H9 (cell line): Measurements from ENCODE around the gene TTBK1. TPM values are rescaled to one million over a fixed set of nuclear protein-coding genes. Genes with fewer than 3 reads are reported as not detected.
A peak's percentile ranks its signal among the peaks of the same experiment; 100 is the strongest.

Experiments
- DNase-seq: peaks from one replicate; pipeline ENCODE4 v3.0.0-alpha.2; 2017
- H2AFZ ChIP-seq: one replicate; pipeline ENCODE4 v1.6.1; 2013; ENCODE audit warnings: mild to moderate bottlenecking, low read length, control low read depth, moderate library complexity
- H2AK5ac ChIP-seq: 2 replicates; pipeline ENCODE4 v1.6.1; 2013; ENCODE audit warnings: low read length, control low read depth, mixed read lengths; ENCODE audit not compliant: insufficient read length
- H2BK120ac ChIP-seq: one replicate; pipeline ENCODE4 v1.6.1; 2013; ENCODE audit warnings: low read depth, mild to moderate bottlenecking, low read length, control low read depth, inconsistent platforms; ENCODE audit not compliant: poor library complexity, severe bottlenecking
- H2BK12ac ChIP-seq: 2 replicates; pipeline ENCODE4 v1.6.1; 2013; ENCODE audit warnings: low read length, control low read depth, mixed read lengths, low read depth; ENCODE audit not compliant: insufficient read length
- H2BK15ac ChIP-seq: 2 replicates; pipeline ENCODE4 v1.6.1; 2013; ENCODE audit warnings: low read depth, low read length, control low read depth
- H2BK20ac ChIP-seq: one replicate; pipeline ENCODE4 v1.6.1; 2013; ENCODE audit warnings: low read depth, mild to moderate bottlenecking, low read length, control low read depth, inconsistent platforms; ENCODE audit not compliant: poor library complexity, severe bottlenecking
- H2BK5ac ChIP-seq: 2 replicates; pipeline ENCODE4 v1.6.1; 2013; ENCODE audit warnings: low read length, control low read depth, mixed read lengths; ENCODE audit not compliant: insufficient read length
- H3K14ac ChIP-seq: 2 replicates; pipeline ENCODE4 v1.6.1; 2013; ENCODE audit warnings: low read length, control low read depth; ENCODE audit not compliant: insufficient read depth
- H3K18ac ChIP-seq: 2 replicates; pipeline ENCODE4 v1.6.1; 2013; ENCODE audit warnings: low read depth, mild to moderate bottlenecking, mixed read lengths, low read length, control low read depth; ENCODE audit not compliant: insufficient read length
- H3K23ac ChIP-seq: 2 replicates; pipeline ENCODE4 v1.6.1; 2013; ENCODE audit warnings: low read length, control low read depth, mixed read lengths, low read depth; ENCODE audit not compliant: insufficient read length
- H3K23me2 ChIP-seq: 2 replicates; pipeline ENCODE4 v1.6.1; 2013; ENCODE audit warnings: low read depth, mild to moderate bottlenecking, mixed read lengths, low read length, control low read depth; ENCODE audit not compliant: insufficient read length, poor library complexity, severe bottlenecking
- H3K27ac ChIP-seq: 2 replicates; pipeline ENCODE4 v1.5.1; 2013; ENCODE audit warnings: low read length, control low read depth, mixed read lengths, low read depth; ENCODE audit not compliant: insufficient read length
- H3K27me3 ChIP-seq: 2 replicates; pipeline ENCODE4 v1.6.1; 2013; ENCODE audit warnings: low read length, control low read depth, inconsistent platforms; ENCODE audit not compliant: insufficient read depth
- H3K4ac ChIP-seq: 2 replicates; pipeline ENCODE4 v1.6.1; 2013; ENCODE audit warnings: low read depth, mild to moderate bottlenecking, control low read depth, inconsistent platforms, low read length, moderate library complexity
- H3K4me1 ChIP-seq: 2 replicates; pipeline ENCODE4 v1.6.1; 2013; ENCODE audit warnings: low read length, control low read depth, inconsistent platforms; ENCODE audit not compliant: insufficient read depth
- H3K4me2 ChIP-seq: 2 replicates; pipeline ENCODE4 v1.6.1; 2013; ENCODE audit warnings: low read length, control low read depth, mixed read lengths; ENCODE audit not compliant: insufficient read length, insufficient read depth
- H3K56ac ChIP-seq: 2 replicates; pipeline ENCODE4 v1.6.1; 2013; ENCODE audit warnings: low read depth, mild to moderate bottlenecking, mixed read lengths, low read length, control low read depth; ENCODE audit not compliant: insufficient read length
- H3K79me1 ChIP-seq: 2 replicates; pipeline ENCODE4 v1.6.1; 2013; ENCODE audit warnings: low read depth, mild to moderate bottlenecking, moderate library complexity, low read length, control low read depth, inconsistent platforms; ENCODE audit not compliant: insufficient read depth, poor library complexity, severe bottlenecking
- H3K79me2 ChIP-seq: 2 replicates; pipeline ENCODE4 v1.6.1; 2013; ENCODE audit warnings: low read length, control low read depth, inconsistent platforms; ENCODE audit not compliant: insufficient read depth
- H3K9ac ChIP-seq: 2 replicates; pipeline ENCODE4 v1.6.1; 2013; ENCODE audit warnings: low read length, control low read depth, mixed read lengths; ENCODE audit not compliant: insufficient read length; ENCODE audit errors: extremely low read depth
- H3K9me3 ChIP-seq: one replicate; pipeline ENCODE4 v1.6.1; 2013; ENCODE audit warnings: low read depth, low read length, inconsistent platforms; ENCODE audit not compliant: control insufficient read depth
- H3T11ph ChIP-seq: one replicate; pipeline ENCODE4 v1.6.1; 2013; ENCODE audit warnings: mild to moderate bottlenecking, low read length, control low read depth, inconsistent platforms
- H4K20me1 ChIP-seq: one replicate; pipeline ENCODE4 v1.6.1; 2013; ENCODE audit not compliant: control insufficient read depth, insufficient read length, insufficient read depth
- H4K5ac ChIP-seq: 2 replicates; pipeline ENCODE4 v1.6.1; 2013; ENCODE audit warnings: low read depth, mild to moderate bottlenecking, mixed read lengths, low read length, control low read depth; ENCODE audit not compliant: insufficient read length
- H4K8ac ChIP-seq: replicated peaks from 2 replicates; pipeline ENCODE4 v1.6.1; 2013; ENCODE audit warnings: low read length, control low read depth, mixed read lengths, low read depth; ENCODE audit not compliant: insufficient read length
- H4K91ac ChIP-seq: 2 replicates; pipeline ENCODE4 v1.6.1; 2013; ENCODE audit warnings: low read depth, mild to moderate bottlenecking, moderate library complexity, mixed read lengths, low read length, control low read depth; ENCODE audit not compliant: insufficient read length
- H3K27ac Mint-ChIP-seq, 3 experiments: 2 replicates in 2 of 3; 3 replicates in 1 of 3; pipeline ENCODE4 v1.8.0; 2020 to 2021; ENCODE audit warnings: mixed read lengths in 3 of 3, mild to moderate bottlenecking in 1 of 3, moderate library complexity in 1 of 3
- H3K27me3 Mint-ChIP-seq: 2 replicates; pipeline ENCODE4 v1.8.0; 2021; ENCODE audit warnings: low read depth, mild to moderate bottlenecking, moderate library complexity, mixed read lengths
- H3K36me3 Mint-ChIP-seq, 3 experiments: 2 replicates in 2 of 3; 3 replicates in 1 of 3; pipeline ENCODE4 v1.8.0; 2020 to 2021; ENCODE audit warnings: low read depth in 3 of 3, mixed read lengths in 3 of 3; ENCODE audit not compliant: insufficient read depth in 1 of 3
- H3K4me1 Mint-ChIP-seq, 2 experiments: 2 replicates each; pipeline ENCODE4 v1.8.0; 2020; ENCODE audit warnings: mixed read lengths in 2 of 2
- H3K4me3 Mint-ChIP-seq, 2 experiments: 2 replicates in 1 of 2; 3 replicates in 1 of 2; pipeline ENCODE4 v1.8.0; 2020 to 2021; ENCODE audit warnings: mild to moderate bottlenecking in 2 of 2, mixed read lengths in 2 of 2, moderate library complexity in 1 of 2
- H3K9me3 Mint-ChIP-seq, 2 experiments: 2 replicates in 1 of 2; 3 replicates in 1 of 2; pipeline ENCODE4 v1.8.0; 2020; ENCODE audit warnings: mild to moderate bottlenecking in 2 of 2, mixed read lengths in 2 of 2, moderate library complexity in 1 of 2
- WGBS: extraction: QIAGEN DNeasy Blood & Tissue Kit; methylation state at CpG from one replicate; pipeline ENCODE4 v1.1.7; 2013; ENCODE audit warnings: missing lambda C conversion rate, low lambda C conversion rate, mixed read lengths; ENCODE audit not compliant: insufficient read length; ENCODE audit errors: extremely low coverage; 5-methylcytosine and 5-hydroxymethylcytosine counted together
- long read RNA-seq: library from polyadenylated mRNA; unstranded; transcript quantifications from one replicate; pipeline ENCODE4 v2.0.0, GENCODE V29; 2020
- total RNA-seq: library from RNA; stranded (reverse); gene quantifications from 2 replicates; pipeline ENCODE4 v1.2.1, GENCODE V29; 2021
- TF ChIP-seq, protein P1 (sequence below): fragments of 200-600 bp; sonication (generic); conservative IDR thresholded peaks from 3 replicates; pipeline ENCODE4 v1.8.0; 2021; ENCODE audit warnings: antibody characterized with exemption, mild to moderate bottlenecking

Gene TTBK1
- 1.3 and 1.6 TPM in 2 replicates for total RNA-seq
- long read RNA-seq, partial matches to known transcripts, result 0 of 1 reads
- long read RNA-seq, other reads (novel, unspliced or antisense), result 1 of 1 reads

DNA sequence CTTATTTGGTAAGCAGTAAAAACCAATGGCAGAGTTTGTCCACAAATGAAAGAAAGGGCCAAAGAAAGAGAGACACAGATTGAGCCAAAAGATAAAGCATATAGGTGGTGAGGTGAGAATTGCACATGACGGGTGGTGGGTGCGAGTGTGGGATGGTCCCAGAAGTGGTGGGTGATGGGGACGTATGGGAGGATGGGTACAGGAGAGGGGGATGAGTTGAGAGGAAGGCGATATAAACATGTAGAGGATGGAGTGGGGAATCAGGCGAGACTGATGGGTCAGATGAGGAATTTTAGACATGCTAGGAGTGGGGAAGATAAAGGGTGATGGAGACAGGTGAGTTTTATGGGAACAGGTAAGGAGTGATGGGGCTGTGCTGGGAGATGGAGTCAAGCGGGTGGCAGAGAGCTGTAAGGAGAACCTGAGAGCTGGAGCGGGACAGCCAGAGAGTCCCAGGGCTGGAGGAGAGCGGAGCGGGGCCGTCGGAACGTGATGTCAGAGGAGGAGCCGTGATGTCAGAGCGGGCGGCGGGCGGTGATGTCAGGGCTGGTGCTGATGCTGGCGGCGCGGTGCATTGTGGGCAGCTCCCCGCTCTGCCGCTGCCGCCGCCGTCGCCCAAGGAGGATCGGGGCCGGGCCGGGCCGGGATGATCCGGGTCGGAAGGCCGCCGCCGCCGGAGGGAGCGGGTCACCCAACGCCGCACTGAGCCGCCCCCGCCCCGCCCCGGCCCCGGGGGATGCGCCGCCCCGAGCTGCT is at the start of gene TTBK1:
TSS of gene TTBK1 (plus strand) at position 574 of the 756 bp plus-strand sequence. CDS start 3,180 bp downstream, outside the sequence.
- H3K27me3 ChIP-seq, result peaks cover 25% of the 10 kb centered on the region; the same call in 1 of the 2 replicates
- no peak within 1 kb of the TSS for H4K8ac ChIP-seq
- no peak within 1 kb of the TSS for H2BK20ac ChIP-seq
- WGBS, result 100% methylated on average over 1 of the region's 47 CpGs
- Mint-ChIP-seq H3K4me3 (no peak within 1 kb of the TSS), H3K4me1 (peaks cover 9 to 15% of the 10 kb centered on the region in 2 experiments), H3K36me3 (no peaks in the 10 kb centered on the region), H3K9me3 (peaks cover 2 to 4% of the 10 kb centered on the region in 2 experiments; a peak in 4 of 5 replicates), H3K27ac (no peak within 1 kb of the TSS), H3K27me3 (peaks cover 14% of the 10 kb centered on the region)
- no peak within 1 kb of the TSS for H3T11ph ChIP-seq
- TF ChIP-seq, protein P1, sequence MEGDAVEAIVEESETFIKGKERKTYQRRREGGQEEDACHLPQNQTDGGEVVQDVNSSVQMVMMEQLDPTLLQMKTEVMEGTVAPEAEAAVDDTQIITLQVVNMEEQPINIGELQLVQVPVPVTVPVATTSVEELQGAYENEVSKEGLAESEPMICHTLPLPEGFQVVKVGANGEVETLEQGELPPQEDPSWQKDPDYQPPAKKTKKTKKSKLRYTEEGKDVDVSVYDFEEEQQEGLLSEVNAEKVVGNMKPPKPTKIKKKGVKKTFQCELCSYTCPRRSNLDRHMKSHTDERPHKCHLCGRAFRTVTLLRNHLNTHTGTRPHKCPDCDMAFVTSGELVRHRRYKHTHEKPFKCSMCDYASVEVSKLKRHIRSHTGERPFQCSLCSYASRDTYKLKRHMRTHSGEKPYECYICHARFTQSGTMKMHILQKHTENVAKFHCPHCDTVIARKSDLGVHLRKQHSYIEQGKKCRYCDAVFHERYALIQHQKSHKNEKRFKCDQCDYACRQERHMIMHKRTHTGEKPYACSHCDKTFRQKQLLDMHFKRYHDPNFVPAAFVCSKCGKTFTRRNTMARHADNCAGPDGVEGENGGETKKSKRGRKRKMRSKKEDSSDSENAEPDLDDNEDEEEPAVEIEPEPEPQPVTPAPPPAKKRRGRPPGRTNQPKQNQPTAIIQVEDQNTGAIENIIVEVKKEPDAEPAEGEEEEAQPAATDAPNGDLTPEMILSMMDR, result no peak
- H3K9me3 ChIP-seq, result no peaks in the 10 kb centered on the region
- no peaks in the 10 kb centered on the region for H3K79me2 ChIP-seq
- no peak within 1 kb of the TSS for H3K27ac ChIP-seq
- no peak within 1 kb of the TSS for H2BK12ac ChIP-seq
- H4K91ac ChIP-seq, result no peak within 1 kb of the TSS
- H3K56ac ChIP-seq, result no peak within 1 kb of the TSS
- H3K79me1 ChIP-seq, result no peaks in the 10 kb centered on the region
- H3K9ac ChIP-seq, result no peak within 1 kb of the TSS
- H3K14ac ChIP-seq, result no peak within 1 kb of the TSS
- H4K20me1 ChIP-seq, result no peaks in the 10 kb centered on the region
- H3K4me2 ChIP-seq, result peak within 1 kb of the TSS; percentile 19
- no peak within 1 kb of the TSS for H2AFZ ChIP-seq
- peak; percentile 34 for DNase-seq
- peaks cover 7% of the 10 kb centered on the region for H3K23me2 ChIP-seq
- H2AK5ac ChIP-seq, result no peak within 1 kb of the TSS
- H3K4me1 ChIP-seq, result no peaks in the 10 kb centered on the region
- H3K23ac ChIP-seq, result no peak within 1 kb of the TSS
- no peak within 1 kb of the TSS for H2BK15ac ChIP-seq
- H3K4ac ChIP-seq, result no peak within 1 kb of the TSS
- no peak within 1 kb of the TSS for H2BK120ac ChIP-seq
- no peak within 1 kb of the TSS for H2BK5ac ChIP-seq
- H3K18ac ChIP-seq, result no peak within 1 kb of the TSS
- H4K5ac ChIP-seq, result no peak within 1 kb of the TSS
